ENCODE results near the gene NTSR1.
"Not testable (repeated sequence)": the region's sequence is repeated elsewhere in the genome, so short reads cannot be mapped to it uniquely, and the experiment has no call there.

The NTSR1 gene

DNA sequence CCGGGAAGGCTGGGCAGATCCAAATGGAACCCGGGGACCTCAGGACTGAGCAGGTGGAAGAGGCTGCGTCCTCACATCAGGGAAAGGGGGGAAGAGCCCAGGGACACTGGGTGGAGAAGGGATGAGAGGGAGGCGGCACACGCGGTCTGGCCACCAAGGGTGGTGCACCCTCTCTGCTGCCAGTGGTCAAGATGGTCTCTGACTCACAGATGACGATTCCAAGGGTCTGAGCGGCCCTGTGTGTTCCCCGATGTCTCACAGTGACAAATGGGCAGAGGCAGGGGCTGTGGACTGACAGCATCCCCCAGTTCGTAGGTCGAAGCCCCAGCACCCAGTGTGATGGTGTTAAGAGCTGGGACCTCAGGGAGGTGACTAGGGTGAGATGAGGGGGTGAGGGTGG lies 34.3 kb upstream of the NTSR1 start:
- DNase-seq (ENCODE audit: low read depth) = no peak

DNA sequence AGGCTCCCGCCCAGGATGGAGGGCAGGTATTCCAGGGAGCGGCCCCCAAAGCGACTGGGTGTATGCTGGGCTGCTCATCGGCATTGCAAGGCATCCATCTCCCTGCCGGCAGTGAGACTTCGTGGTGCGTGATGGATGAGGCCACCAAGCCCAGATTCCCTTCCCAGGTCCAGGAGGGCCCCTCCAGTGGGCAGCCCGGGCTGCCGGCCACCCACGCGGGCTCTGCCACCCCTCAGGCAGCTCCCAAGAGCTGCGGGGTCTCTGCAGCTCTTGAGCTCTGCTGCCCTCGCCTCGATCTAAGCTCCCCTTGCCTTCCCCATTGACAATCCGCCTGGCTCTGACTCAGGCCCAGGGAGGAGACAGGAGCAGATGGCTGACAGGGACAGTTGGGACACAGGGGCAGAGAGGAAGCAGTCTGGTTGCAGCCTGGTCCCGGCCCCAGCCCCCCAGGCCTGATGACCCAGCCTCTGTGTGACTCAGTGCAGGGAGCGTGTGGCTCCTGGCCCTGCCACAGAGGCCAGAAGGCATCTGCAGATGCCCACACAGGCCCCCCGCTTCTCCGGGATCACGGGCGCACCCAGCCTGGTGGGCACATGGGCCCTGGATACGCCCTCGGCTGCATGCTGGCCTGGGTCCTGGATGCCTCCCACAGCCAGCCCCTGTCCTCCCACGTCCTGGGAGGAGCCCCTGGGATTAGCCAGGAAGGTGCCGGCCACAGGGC lies 33.3 kb upstream of the NTSR1 start:
- DNase-seq (ENCODE audit: low read depth) = no peak

DNA sequence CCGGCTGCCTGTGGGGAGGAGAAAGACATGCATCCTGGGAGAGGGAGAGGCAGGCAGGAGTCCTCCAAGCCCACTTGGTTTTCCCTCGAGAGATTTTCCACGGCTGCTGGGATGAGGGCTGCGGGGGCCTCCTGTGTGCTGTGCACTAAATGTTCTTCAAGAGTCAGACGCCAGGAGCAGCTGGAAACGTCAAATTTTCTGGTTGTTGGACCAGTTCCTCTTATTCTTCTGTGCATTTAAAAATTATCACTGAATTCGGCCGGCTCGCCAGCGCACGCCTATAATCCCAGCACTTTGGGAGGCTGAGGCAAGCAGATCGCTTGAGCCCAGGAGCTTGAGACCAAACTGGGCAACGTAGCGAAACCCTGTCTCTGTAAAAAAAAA lies 32.8 kb upstream of the NTSR1 start:
- DNase-seq (ENCODE audit: low read depth) = no peak

DNA sequence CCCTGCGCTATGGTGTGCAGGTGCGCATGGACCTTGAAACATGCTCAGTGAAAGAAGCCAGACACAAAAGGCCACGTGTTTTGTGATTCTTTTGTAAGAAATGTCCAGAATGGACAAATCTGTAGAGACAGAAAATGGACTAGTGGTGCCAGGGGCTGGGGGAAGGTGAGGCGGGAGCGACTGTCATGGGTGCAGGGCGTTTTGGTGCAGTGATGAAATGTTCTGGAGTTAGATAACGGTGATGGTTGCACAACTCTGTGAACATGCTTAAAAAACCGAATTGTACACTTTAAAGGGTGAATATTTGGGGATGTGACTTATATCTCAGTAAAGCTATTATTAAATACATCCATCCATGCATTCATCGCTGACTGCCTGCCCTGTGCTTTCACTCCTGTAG lies 31.7 kb upstream of the NTSR1 start:
- DNase-seq (ENCODE audit: low read depth) = no peak

DNA sequence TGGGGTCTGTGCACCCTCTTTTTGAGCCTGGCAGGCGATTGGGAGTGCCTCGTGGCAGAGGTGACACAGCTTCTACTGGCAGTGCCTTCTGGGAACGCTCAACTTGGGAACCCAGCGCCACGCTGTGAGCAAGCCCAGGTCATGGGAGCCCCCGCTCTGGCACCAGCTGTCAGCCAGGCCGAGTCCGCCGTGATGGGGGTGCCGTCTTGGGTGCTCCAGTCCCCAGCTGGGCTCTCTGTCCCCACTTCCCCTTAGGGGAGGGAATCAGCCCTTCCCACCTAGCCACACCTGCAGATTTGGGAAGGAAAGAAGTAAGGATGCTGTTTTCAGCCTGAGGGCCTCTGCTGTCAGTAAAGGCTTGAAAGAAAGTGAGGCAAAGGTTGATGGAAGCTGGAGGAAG lies 31.0 kb upstream of the NTSR1 start:
- no peak for DNase-seq (ENCODE audit: low read depth)

DNA sequence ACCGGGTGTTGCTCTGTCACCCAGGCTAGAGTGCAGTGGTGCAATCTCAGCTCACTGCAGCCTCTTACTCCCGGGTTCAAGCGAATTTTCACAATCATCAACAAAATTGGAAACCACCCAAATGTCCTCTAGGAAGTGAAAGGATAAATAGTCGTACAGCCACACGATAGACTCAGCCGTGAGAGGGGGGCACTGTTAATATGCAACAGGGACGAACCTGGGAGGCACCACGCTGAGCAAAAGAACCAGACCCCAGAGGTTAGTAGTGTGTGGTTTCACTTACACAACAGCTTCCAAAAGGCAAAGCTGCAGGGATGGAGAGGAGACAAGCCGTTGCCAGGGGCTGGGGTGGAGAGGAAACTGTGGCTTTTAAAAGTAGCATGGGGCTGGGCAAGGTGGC lies 30.1 kb upstream of the NTSR1 start:
- no peak for DNase-seq (ENCODE audit: low read depth)

DNA sequence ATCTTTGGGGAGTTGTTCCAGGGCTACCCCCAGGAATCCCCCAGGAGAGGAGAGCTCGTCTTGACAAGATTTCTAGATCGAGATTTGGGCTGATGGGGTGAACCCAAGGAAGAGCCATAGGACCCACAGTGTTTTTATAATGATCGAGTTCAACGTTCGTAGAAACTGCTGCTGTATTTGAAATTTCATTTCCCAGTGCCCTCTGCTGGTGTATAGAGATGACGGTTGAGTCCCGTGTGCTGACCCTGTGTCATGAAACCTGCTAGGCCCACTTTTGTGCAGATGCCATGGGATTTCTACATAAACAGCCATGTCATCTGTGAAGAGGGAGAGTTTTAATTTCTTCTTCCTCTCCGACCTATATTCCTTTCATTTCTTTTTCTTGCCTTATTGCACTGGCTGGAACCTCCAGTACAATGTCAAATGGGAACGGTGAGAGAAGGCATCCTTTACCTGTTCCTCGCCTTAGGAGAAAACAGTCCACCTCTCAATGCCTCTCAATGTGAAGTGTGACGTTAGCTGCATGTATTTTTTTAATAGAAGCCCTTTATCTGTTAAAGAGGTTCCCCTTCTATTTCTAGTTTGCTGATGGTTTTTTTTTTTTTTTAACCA lies 28.6 kb upstream of the NTSR1 start:
- DNase-seq (ENCODE audit: low read depth) = no peak

DNA sequence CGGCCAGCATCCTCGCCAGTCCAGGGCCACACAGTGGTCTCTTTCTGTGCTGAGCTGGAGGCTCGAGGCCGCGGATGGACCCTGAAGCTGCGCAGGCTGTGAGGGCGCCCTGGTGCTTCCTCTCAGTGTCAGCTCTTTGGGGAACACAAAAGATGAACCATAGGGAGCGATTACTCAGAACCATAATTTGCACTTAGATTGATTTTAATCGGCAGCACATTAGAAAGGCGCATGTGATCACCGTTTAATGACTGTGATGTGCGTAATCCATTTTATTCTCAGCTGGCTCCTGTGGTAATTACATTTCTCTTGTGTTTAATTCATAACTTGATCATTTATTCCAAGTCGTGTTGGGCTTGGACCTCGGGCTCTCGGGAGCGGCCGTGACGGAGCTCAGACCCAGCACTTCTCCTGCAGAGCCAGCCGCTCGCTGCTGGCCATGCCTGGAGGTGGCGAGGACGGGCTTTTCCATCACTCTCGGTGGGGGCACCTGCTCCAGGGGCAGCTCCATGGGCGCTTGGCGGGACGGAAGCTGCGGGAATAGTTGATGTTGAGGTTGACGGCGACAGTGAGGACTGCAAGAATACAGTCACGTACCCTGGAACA lies 25.6 kb upstream of the NTSR1 start:
- no peak for DNase-seq (ENCODE audit: low read depth)

DNA sequence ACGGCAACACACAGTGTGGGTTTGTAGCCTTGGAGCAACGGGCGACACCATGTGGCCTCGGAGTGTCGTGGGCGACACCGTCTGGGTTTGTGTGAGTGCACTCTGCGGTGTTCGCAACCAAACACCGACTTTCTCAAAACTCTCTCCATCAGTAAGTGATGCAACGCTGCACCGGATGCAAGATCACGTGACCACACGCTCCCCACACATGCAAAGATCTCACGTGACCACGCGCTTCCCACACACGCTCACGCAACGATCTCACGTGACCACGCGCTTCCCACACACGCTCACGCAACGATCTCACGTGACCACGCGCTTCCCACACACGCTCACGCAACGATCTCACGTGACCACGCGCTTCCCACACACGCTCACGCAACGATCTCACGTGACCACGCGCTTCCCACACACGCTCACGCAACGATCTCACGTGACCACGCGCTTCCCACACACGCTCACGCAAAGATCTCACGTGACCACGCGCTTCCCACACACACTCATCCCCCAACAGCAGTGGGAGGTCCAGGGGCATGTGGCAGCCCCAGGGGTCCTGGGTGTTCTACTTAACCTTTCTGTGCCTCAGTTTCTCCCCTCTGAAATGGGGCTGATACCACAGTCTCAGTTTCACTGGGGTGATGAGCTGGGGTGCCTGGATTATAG lies 24.8 kb upstream of the NTSR1 start:
- not testable (repeated sequence) for DNase-seq (ENCODE audit: low read depth)

DNA sequence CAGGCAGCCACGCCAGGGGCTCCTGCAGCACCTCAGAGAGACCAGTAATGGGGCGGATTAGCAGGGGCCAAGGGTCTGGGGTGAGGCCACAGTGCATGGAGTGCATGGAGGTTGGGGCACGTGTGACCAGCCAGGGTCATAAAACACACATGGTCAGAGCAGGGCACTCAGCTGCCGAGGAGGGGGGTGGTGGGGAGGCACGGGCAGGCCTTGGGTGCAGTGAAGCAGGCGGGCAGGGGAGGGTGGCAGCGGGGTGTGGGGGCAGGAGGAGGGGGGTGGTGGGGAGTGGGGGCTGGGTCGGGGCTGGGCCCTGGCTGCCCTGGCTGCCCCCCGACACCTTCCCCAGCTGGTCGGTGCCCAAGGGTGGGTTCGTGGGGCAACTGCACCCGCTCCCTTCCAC lies 23.7 kb upstream of the NTSR1 start:
- no peak for DNase-seq (ENCODE audit: low read depth)

DNA sequence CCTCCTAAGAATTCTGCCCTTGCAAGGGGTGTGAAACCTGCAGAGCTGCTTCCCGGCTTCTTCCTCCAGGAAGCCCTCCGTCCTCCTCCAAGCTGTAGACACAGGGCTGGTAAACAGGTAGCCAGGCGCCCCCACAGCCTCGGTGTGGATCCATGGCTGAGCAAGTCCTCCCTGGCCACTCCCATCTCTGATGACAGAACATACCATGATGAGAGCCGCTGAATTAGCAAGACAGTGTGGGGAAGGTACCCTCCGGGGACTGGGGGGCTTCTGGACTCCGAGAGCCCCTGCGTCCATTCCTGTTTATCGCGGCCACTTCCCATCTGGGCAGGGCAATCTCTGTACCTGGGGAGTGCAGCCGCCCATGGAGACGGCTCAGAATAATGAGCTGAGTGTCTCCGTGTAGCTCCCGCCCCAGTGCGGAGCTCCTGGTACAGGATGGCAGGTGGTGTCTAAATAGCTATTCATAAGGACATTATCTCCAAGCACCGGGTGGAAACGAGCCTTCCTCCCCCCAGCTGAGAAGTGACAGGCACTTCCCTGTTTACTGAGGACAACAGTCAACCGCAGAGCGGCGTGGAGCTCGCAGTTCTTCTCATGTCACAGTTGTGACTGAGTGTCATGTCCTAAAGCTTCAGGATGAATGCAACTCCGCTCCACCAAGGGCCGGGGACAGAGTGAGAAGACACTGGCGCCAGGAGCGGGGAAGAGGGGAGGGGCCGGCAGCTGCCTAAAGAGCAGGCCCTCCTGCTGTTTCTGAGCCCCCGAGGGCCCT lies 22.7 kb upstream of the NTSR1 start:
- no peak for DNase-seq (ENCODE audit: low read depth)

DNA sequence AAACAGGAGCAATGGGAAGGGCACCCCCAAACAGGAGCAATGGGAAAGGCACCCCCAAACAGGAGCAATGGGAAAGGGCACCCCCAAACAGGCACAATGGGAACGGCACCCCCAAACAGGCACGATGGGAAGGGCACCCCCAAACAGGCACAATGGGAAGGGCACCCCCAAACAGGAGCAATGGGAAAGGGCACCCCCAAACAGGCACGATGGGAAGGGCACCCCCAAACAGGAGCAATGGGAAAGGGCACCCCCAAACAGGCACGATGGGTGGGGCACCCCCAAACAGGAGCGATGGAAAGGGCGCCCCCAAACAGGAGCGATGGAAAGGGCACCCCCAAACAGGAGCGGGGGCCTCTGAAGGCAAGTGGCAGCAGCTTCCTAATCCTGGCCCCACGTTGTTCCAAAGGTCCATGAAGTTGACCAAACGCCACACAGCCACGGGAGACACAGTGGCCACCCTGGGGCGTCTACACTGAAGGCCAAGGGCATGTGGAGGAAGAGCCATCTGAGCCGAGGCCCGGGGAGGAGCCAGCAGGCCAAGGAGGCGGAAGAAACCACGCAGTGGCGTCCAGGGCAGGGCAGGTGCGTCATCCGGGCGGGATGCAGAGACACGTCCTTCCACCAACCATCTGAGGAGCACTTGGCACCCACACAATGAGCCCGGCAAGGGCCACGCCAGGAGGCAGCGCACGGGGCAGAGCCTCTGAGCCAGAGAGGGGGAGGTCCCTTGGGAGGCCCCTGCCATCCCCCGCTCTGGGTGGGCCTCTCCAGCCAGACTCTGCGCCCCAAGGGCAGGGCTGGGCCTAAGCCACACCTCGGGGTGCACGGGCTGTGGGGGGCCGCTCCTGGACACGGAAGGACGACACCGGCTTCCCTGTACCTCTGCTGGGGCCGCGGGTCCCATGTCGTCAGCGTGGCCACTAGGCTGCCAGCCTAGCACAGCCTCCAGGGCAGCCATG lies 21.5 kb upstream of the NTSR1 start:
- DNase-seq (ENCODE audit: low read depth) = no peak

DNA sequence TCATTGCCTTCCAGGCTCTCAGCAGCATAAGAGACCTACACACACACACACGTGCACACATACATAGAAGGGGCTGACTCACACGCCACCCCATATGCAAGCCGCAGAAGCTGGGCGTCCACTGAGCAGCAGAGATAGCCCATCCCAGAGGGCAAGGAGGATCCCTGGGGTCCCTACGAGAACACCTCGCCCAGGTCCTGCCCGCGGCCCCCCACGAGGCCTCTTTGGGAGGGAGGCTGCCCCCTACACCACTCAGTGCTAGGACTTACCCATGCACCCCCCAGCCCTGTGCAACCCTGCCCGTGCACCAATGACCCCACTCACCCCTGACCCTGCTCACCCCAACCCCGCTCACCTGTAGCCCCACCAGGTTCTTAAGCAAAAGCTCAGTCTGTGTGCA lies 20.6 kb upstream of the NTSR1 start:
- DNase-seq (ENCODE audit: low read depth) = no peak

DNA sequence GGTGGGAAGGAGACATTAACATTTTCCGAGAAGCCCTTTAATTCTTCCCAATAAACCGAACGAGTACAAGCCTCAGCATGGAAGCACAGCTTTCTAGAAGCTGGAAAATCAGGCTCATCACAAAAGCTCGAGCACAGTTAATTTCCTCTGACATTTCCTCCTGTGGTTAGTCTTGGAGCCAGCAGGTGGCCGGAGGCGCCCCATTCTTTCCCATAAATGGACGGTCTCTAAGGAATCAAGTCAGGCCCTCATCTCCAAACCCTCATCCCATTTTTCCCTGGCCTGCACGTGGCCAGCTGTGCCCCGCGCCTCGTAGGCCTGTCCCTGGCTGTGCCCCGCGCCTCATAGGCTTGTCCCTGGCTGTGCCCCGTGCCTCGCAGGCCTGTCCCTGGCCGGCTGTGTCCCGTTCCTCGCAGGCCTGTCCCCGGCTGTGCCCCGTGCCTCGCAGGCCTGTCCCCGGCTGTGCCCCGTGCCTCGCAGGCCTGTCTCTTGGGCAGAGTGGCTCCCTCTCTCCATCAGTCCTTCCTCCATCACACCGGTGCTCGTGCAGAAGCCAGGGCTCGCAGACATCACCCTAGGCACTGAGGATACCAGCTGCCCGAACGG lies 19.7 kb upstream of the NTSR1 start:
- DNase-seq (ENCODE audit: low read depth) = no peak

DNA sequence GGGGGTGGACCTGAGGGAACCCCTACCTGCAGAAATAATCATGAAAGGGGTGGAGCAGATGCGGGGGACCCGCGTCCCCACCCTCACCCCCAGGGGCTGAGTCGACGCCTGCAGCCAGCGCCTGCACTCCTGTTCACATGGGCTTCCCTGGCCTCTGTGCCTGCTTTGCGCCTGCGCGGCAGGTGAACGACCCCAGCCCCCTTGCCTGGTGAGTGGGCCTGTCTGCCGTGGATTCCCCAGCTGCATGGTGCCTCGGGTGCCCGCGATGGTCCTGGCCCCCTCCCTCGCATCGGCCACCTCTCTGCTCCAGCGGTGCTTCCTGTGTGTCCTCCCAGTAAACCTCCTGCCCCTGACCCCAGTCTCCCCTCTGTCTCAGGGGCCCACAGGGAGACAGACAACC lies 18.8 kb upstream of the NTSR1 start:
- DNase-seq (ENCODE audit: low read depth) = no peak

DNA sequence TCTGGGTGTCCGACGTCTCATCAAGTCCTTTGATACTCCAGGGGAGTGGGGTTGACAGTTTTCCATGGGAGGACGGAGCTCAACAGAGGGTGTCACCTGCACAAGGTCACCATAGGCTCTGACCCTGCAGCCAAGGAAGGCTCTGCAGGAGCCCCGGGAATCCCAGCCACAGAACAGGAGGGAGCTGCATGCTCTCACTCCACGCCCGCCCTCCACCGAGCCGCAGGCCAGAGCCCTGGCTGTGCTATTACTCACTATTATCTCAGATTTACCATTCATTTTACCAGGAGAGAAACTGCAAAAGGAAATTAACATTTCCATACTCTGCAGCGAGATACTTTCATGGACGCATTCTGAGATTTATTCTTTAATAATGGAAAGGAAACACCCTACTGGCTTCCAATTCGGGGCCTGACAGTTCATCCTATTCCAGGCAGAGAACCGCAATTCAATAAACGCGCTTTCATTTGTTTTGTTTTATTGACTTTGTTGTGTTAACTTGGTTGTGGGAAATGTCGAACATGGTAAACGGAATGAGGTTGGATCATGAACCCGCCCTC lies 18.3 kb upstream of the NTSR1 start:
- DNase-seq (ENCODE audit: low read depth) = no peak

DNA sequence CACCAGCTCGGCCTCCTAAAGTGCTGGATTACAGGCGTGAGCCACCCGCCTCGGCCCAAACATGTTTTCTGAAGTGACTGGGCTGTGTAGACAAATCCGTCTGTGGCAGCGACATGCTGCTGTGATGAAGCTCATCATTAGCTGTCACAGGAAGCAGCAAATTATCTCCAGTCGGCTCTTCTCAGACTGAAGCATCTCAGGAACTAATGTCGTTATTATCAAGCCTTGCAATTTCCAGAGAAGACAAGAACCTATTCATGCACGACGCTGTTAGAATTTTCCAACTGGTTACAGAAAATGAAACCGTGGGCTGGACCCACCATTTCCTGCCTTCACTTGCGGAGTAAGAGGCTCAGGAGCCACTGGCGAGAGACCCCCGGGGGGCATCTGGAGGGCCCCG lies 17.1 kb upstream of the NTSR1 start:
- no peak for DNase-seq (ENCODE audit: low read depth)

DNA sequence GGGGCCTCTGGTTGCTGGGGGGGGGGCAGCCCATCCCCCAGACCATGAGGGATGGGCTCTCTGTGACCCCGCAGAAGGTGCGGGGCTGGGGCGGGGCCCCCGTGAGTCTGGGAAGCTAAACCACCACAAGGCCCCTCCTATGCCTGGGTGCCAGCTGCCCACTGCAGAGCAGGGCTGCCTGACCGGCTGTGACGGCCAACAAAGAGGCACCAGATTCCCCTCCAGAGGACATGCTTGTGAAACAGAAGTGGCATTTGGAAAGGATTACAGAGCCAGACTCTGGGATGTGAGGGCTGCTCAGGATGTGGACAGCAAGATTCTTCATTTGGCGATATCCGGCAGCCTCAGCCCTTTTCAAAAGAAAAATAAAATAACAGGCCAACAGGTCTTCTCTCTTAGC lies 16.5 kb upstream of the NTSR1 start:
- no peak for DNase-seq (ENCODE audit: low read depth)

DNA sequence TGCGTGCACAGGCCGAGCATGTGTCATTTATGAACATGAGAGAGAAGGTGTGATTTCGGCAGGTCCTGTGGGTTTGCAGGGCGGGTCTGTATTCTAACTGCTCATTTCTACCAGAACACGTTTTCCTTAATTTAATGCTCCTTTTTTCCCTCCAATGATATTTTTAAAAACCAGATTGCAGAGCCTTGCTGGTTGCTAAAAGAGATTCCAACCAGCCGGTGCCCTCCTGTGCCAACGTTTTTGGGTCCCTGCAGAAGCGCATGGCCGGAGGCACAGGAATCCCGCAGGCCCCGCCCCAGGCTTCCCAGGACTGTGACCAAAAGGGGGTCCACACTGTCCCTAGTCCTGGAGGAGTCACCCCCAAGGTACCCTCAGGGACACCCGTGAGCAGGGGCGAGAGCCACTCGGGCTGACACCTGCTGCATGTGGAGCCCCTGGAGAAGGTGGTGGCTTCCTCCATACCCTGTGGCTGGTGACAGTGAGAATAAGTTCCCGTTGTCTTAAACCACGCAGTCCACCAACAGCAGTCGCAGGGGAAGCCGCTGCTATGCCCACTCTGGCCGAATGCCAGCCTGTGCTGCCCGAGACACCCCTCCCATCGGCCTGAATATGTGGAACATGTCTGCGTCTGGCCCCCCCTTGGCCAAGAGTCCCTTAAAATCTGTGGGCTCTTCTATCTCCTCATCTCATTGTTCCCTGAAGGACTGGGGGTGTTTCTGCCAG lies 15.7 kb upstream of the NTSR1 start:
- no peak for DNase-seq (ENCODE audit: low read depth)

DNA sequence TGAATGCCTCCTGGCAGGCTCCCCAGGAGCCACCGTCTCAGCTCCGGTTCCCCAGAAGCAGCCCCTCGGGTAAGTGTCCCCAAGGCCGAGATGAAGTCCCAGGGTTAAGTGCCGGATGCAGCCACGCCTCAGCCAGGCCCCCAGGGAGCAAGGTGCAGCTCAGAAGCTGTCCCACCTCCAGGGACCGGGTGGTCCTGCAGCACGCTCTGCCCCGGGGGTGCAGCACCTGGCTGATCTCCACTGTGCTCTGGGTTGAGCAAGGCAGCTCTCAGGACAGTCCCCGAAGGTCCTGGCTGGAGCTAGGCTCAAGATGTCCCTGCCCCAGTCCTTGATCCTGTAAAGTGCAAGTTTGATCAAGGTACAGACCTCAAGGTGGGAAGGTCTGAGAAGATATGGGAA lies 15.1 kb upstream of the NTSR1 start:
- DNase-seq (ENCODE audit: low read depth) = no peak

Measured in activated T-cell treated with anti-CD3 and anti-CD28 coated beads for 1 hour (primary cell).